ENCODE data around the gene CFAP58. TPM values are rescaled to one million over a fixed set of nuclear protein-coding genes. Genes with fewer than 3 reads are reported as not detected.

CFAP58 gene
- total RNA-seq, 1 experiment from 2014 or later = not detected

- Mint-ChIP-seq H3K27ac (ENCODE audit: unreplicated experiment) (no peak overlapping the region), H3K9me3 (ENCODE audit: low read depth, unreplicated experiment) (no peaks in the 10 kb centered on the region), H3K4me3 (ENCODE audit: low read depth, unreplicated experiment) (no peak overlapping the region), H3K27me3 (ENCODE audit: unreplicated experiment) (peaks cover 3% of the 10 kb centered on the region), H3K36me3 (ENCODE audit: insufficient read depth, unreplicated experiment) (no peaks in the 10 kb centered on the region), H3K4me1 (ENCODE audit: low read depth, unreplicated experiment) (peaks cover 9% of the 10 kb centered on the region)
- CTCF ChIA-PET = no interaction called here
- no peak for TF ChIP-seq CTCF (IDR thresholded peaks at IDR 0.05; ENCODE audit: unreplicated experiment)
- BruUV-seq (replicated peaks) = no TSS peak
- DNase-seq = no peak
- intact Hi-C loops (cut with micrococcal nuclease; ENCODE audit: unreplicated experiment) = no loop called here
Measured at GRCh38 chr10:104332243-104333031, 21.2 kb upstream of the CFAP58 start.

GRCh38 chr10:104333032-104333727 is 20.5 kb upstream of the CFAP58 start:
- no peak for TF ChIP-seq CTCF (IDR thresholded peaks at IDR 0.05; ENCODE audit: unreplicated experiment)
- BruUV-seq (replicated peaks) = no TSS peak
- Mint-ChIP-seq H3K4me3 (ENCODE audit: low read depth, unreplicated experiment) (no peak overlapping the region), H3K4me1 (ENCODE audit: low read depth, unreplicated experiment) (peaks cover 11% of the 10 kb centered on the region), H3K27me3 (ENCODE audit: unreplicated experiment) (peaks cover 3% of the 10 kb centered on the region), H3K9me3 (ENCODE audit: low read depth, unreplicated experiment) (no peaks in the 10 kb centered on the region), H3K27ac (ENCODE audit: unreplicated experiment) (no peak overlapping the region), H3K36me3 (ENCODE audit: insufficient read depth, unreplicated experiment) (peaks cover 5% of the 10 kb centered on the region)
- CTCF ChIA-PET = no interaction called here
- intact Hi-C loops (cut with micrococcal nuclease; ENCODE audit: unreplicated experiment) = no loop called here
- no peak for DNase-seq

- Mint-ChIP-seq H3K4me1 (ENCODE audit: low read depth, unreplicated experiment) (peaks cover 16% of the 10 kb centered on the region), H3K9me3 (ENCODE audit: low read depth, unreplicated experiment) (no peaks in the 10 kb centered on the region), H3K27ac (ENCODE audit: unreplicated experiment) (no peak overlapping the region), H3K36me3 (ENCODE audit: insufficient read depth, unreplicated experiment) (peaks cover 12% of the 10 kb centered on the region), H3K27me3 (ENCODE audit: unreplicated experiment) (peaks cover 10% of the 10 kb centered on the region), H3K4me3 (ENCODE audit: low read depth, unreplicated experiment) (no peak overlapping the region)
- intact Hi-C loops (cut with micrococcal nuclease; ENCODE audit: unreplicated experiment) = no loop called here
- no TSS peak for BruUV-seq (replicated peaks)
- CTCF ChIA-PET = no interaction called here
- TF ChIP-seq CTCF (IDR thresholded peaks at IDR 0.05; ENCODE audit: unreplicated experiment) = no peak
- DNase-seq = no peak
Measured at GRCh38 chr10:104333728-104334373, 19.8 kb upstream of the CFAP58 start.

DNA sequence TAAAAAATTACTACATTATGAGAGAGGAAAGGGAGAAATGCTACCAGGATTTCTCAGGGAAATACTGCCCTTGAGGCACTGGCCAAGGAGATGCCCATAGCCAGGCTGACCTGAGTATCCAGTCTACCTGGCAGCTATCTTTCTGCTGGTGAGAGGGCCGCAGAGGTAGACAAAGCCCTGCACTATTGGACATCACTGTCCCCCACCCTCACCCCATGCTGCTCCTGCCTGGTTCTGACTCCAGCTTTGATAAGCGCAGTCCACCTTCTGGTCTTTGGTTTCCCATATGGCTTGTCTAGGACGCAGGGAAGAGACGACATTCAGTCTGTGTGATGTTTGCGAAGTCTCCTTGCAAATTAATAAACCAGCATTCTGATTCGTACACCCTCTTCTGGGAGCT is 19.1 kb upstream of the CFAP58 start:
- H3K36me3 Mint-ChIP-seq (ENCODE audit: insufficient read depth, unreplicated experiment) = peaks cover 14% of the 10 kb centered on the region
- BruUV-seq (replicated peaks) = no TSS peak
- no peaks in the 10 kb centered on the region for H3K9me3 Mint-ChIP-seq (ENCODE audit: low read depth, unreplicated experiment)
- CTCF ChIA-PET = no interaction called here
- DNase-seq = no peak
- peaks cover 16% of the 10 kb centered on the region for H3K27me3 Mint-ChIP-seq (ENCODE audit: unreplicated experiment)
- no peak overlapping the region for H3K27ac Mint-ChIP-seq (ENCODE audit: unreplicated experiment)
- no peak for TF ChIP-seq CTCF (IDR thresholded peaks at IDR 0.05; ENCODE audit: unreplicated experiment)
- peaks cover 16% of the 10 kb centered on the region for H3K4me1 Mint-ChIP-seq (ENCODE audit: low read depth, unreplicated experiment)
- no peak overlapping the region for H3K4me3 Mint-ChIP-seq (ENCODE audit: low read depth, unreplicated experiment)
- intact Hi-C loops (cut with micrococcal nuclease; ENCODE audit: unreplicated experiment) = no loop called here

Measured in Calu3 (cell line).